OCI-LY1 (cell line): ENCODE data around the gene TAGLN3.

Experiments
- H2AFZ ChIP-seq: fragments of 200-600 bp; sonication (generic), shearing (Covaris generic); 2 replicates; pipeline ENCODE4 v1.6.0; 2014; ENCODE audit warnings: antibody characterized with exemption, mild to moderate bottlenecking, low read length
- H3F3A ChIP-seq: fragments of 200-600 bp; sonication (generic), shearing (Covaris generic); 2 replicates; pipeline ENCODE4 v1.6.0; 2014; ENCODE audit warnings: mild to moderate bottlenecking, antibody characterized with exemption, low read length, moderate library complexity; ENCODE audit not compliant: insufficient read depth
- H3K27ac ChIP-seq: fragments of 200-600 bp; sonication (generic); 2 replicates; pipeline ENCODE4 v1.5.1; 2014; ENCODE audit warnings: low read length, mixed run types, mild to moderate bottlenecking, low read depth; ENCODE audit not compliant: poor library complexity, severe bottlenecking
- H3K27me3 ChIP-seq: fragments of 200-600 bp; sonication (generic); 2 replicates; pipeline ENCODE4 v1.6.0; 2014; ENCODE audit warnings: antibody characterized with exemption, mild to moderate bottlenecking, low read length, moderate library complexity; ENCODE audit not compliant: insufficient read depth
- H3K36me3 ChIP-seq: fragments of 200-600 bp; sonication (generic); 2 replicates; pipeline ENCODE4 v1.6.1; 2014; ENCODE audit warnings: mild to moderate bottlenecking, antibody characterized with exemption, low read length, moderate library complexity, mixed read lengths; ENCODE audit not compliant: insufficient read depth
- H3K4me1 ChIP-seq: fragments of 200-600 bp; sonication (generic); 2 replicates; pipeline ENCODE4 v1.5.1; 2014; ENCODE audit warnings: mild to moderate bottlenecking, low read length, moderate library complexity; ENCODE audit not compliant: insufficient read depth, severe bottlenecking
- H3K4me2 ChIP-seq: fragments of 200-600 bp; sonication (generic), shearing (Covaris generic); 2 replicates; pipeline ENCODE4 v1.6.1; 2014; ENCODE audit warnings: low read length
- H3K4me3 ChIP-seq: fragments of 200-600 bp; sonication (generic); 2 replicates; pipeline ENCODE4 v1.5.1; 2014; ENCODE audit warnings: low read length, low read depth, mild to moderate bottlenecking, mixed read lengths; ENCODE audit not compliant: poor library complexity, severe bottlenecking
- H3K79me2 ChIP-seq: fragments of 200-600 bp; shearing (Covaris generic); 2 replicates; pipeline ENCODE4 v1.6.1; 2016; ENCODE audit warnings: mixed run types, low read length, mixed read lengths; ENCODE audit not compliant: insufficient read depth
- H3K9ac ChIP-seq: fragments of 200-600 bp; sonication (generic), shearing (Covaris generic); 2 replicates; pipeline ENCODE4 v1.6.1; 2014; ENCODE audit warnings: mild to moderate bottlenecking, low read length, mixed read lengths
- H3K9me2 ChIP-seq: fragments of 200-600 bp; sonication (generic), shearing (Covaris generic); 2 replicates; pipeline ENCODE4 v1.6.1; 2014; ENCODE audit warnings: low read depth, mild to moderate bottlenecking, low read length, mixed read lengths
- H3K9me3 ChIP-seq: fragments of 200-600 bp; shearing (Covaris generic); 2 replicates; pipeline ENCODE4 v1.6.1; 2014; ENCODE audit warnings: low read length, mixed read lengths
- H4K20me1 ChIP-seq: fragments of 200-600 bp; sonication (generic), shearing (Covaris generic); 2 replicates; pipeline ENCODE4 v1.6.0; 2016; ENCODE audit warnings: mild to moderate bottlenecking, low read length; ENCODE audit not compliant: insufficient read depth
- CTCF ChIP-seq: fragments of 200-600 bp; sonication (generic), shearing (Covaris generic); IDR thresholded peaks from 2 replicates; pipeline ENCODE4 v1.5.1; 2017; ENCODE audit warnings: mild to moderate bottlenecking, antibody characterized with exemption, low read length, moderate library complexity, mixed read lengths
- EZH2 ChIP-seq: fragments of 200-600 bp; sonication (generic), shearing (Covaris generic); IDR thresholded peaks from 2 replicates; pipeline ENCODE4 v1.8.0; 2017; ENCODE audit warnings: borderline replicate concordance, mixed run types, mild to moderate bottlenecking, antibody characterized with exemption, low read length, moderate library complexity, mixed read lengths

The TAGLN3 gene

DNA sequence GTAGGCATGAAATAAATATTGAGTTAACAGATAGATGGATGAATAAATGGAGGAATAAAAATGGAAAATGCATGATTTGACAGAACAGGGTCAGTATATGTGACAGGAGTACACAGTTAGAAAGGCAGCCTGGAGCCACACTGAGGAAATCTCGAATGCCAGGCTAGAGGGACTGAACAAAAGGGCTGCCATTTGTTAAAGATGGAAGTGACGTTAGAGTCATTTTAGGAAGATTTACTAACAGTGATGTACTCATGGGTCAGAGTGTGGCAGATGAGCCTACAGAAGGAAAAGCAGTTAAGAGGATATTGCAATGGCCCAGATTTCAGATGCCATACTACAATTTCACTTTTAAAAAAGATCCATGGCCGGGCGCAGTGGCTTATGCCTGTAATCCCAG lies 28.4 kb downstream of the TAGLN3 start:
- H3K9me3 ChIP-seq = no peaks in the 10 kb centered on the region
- no peaks in the 10 kb centered on the region for H3K4me1 ChIP-seq
- no peak overlapping the region for H2AFZ ChIP-seq
- H4K20me1 ChIP-seq = no peaks in the 10 kb centered on the region
- H3K36me3 ChIP-seq = no peaks in the 10 kb centered on the region
- H3K9ac ChIP-seq = no peak overlapping the region
- H3K4me3 ChIP-seq = no peak overlapping the region
- no peaks in the 10 kb centered on the region for H3F3A ChIP-seq
- H3K79me2 ChIP-seq = no peaks in the 10 kb centered on the region
- no peak overlapping the region for H3K27ac ChIP-seq
- H3K9me2 ChIP-seq = no peaks in the 10 kb centered on the region
- no peak overlapping the region for H3K4me2 ChIP-seq
- TF ChIP-seq EZH2 = no peak
- TF ChIP-seq CTCF = no peak
- no peaks in the 10 kb centered on the region; the same call in 1 of the 2 replicates for H3K27me3 ChIP-seq

GRCh38 chr3:112027826-112028225 lies 29.1 kb downstream of the TAGLN3 start:
- no peaks in the 10 kb centered on the region for H3F3A ChIP-seq
- no peaks in the 10 kb centered on the region for H3K9me3 ChIP-seq
- H3K9me2 ChIP-seq = no peaks in the 10 kb centered on the region
- TF ChIP-seq EZH2 = no peak
- no peak for TF ChIP-seq CTCF
- no peak overlapping the region for H3K27ac ChIP-seq
- H3K36me3 ChIP-seq = no peaks in the 10 kb centered on the region
- H3K9ac ChIP-seq = no peak overlapping the region
- H3K27me3 ChIP-seq = no peaks in the 10 kb centered on the region
- no peak overlapping the region for H2AFZ ChIP-seq
- no peaks in the 10 kb centered on the region for H3K79me2 ChIP-seq
- no peaks in the 10 kb centered on the region for H4K20me1 ChIP-seq
- no peak overlapping the region for H3K4me2 ChIP-seq
- H3K4me1 ChIP-seq = no peaks in the 10 kb centered on the region
- H3K4me3 ChIP-seq = no peak overlapping the region

DNA sequence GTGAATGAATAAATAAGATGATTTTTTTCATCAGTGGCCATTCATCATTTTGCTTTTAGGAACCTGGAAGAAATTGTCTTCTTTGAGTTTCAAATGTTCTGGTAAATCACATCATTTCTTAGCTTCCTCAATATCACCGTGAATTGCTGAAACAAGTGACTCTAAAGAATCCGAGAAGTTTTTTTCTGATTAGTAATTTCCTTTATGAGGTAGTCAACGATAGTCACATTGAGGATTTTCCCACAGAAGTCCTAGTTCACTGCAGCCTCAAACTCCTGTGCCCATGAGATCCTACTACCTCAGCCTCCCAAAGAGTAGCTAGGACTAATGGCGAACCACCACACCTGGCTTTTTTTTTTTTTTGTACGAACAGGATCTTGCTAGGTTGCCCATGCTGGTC lies 32.2 kb downstream of the TAGLN3 start:
- Histone ChIP-seq H3K79me2 (no peaks in the 10 kb centered on the region), H4K20me1 (no peaks in the 10 kb centered on the region), H3K27me3 (no peaks in the 10 kb centered on the region), H3K9ac (no peak overlapping the region), H3K9me3 (no peaks in the 10 kb centered on the region), H3K4me2 (no peak overlapping the region), H3F3A (no peaks in the 10 kb centered on the region), H3K4me3 (no peak overlapping the region), H3K9me2 (no peaks in the 10 kb centered on the region), H2AFZ (no peak overlapping the region), H3K27ac (no peak overlapping the region), H3K4me1 (no peaks in the 10 kb centered on the region), H3K36me3 (no peaks in the 10 kb centered on the region)
- TF ChIP-seq CTCF (no peak), EZH2 (no peak)
